Suprapubic skin (tissue), 4 donors: ENCODE data around the gene UGT1A7. TPM values are rescaled to one million over a fixed set of nuclear protein-coding genes. Genes with fewer than 3 reads are reported as not detected.

Experiments
- DNase-seq, 2 donors: peaks; one replicate each; pipeline ENCODE4 v3.0.0-alpha.2; 2019; ENCODE audit warnings: low spot score in 2 of 2
- H3K27ac ChIP-seq: fragments of 200-600 bp; sonication (generic); one replicate; pipeline ENCODE4 v1.5.1; 2019
- H3K27me3 ChIP-seq: fragments of 200-600 bp; sonication (generic); one replicate; pipeline ENCODE4 v1.5.1; 2019
- H3K36me3 ChIP-seq: fragments of 200-600 bp; sonication (generic); one replicate; pipeline ENCODE4 v1.5.1; 2019
- H3K4me1 ChIP-seq: fragments of 200-600 bp; sonication (generic); one replicate; pipeline ENCODE4 v1.5.1; 2019
- H3K4me3 ChIP-seq: fragments of 200-600 bp; sonication (generic); one replicate; pipeline ENCODE4 v1.5.1; 2019; ENCODE audit warnings: mild to moderate bottlenecking
- H3K9me3 ChIP-seq: fragments of 200-600 bp; sonication (generic); one replicate; pipeline ENCODE4 v1.5.1; 2019
- CTCF ChIP-seq, 2 donors: fragments of 200-600 bp in 1 of 2; fragments of 450-650 bp in 1 of 2; sonication (generic) in 1 of 2; IDR thresholded peaks; one replicate each; pipeline ENCODE4 v1.5.1; 2016 to 2019; ENCODE audit warnings: antibody characterized with exemption in 2 of 2, mild to moderate bottlenecking in 1 of 2, moderate library complexity in 1 of 2
- EP300 ChIP-seq: sonication (generic); formaldehyde crosslinking; IDR thresholded peaks from one replicate; pipeline ENCODE4 v1.6.1; 2017; ENCODE audit warnings: antibody characterized with exemption
- POLR2A ChIP-seq, 2 donors: fragments of 450-650 bp; IDR thresholded peaks; one replicate each; pipeline ENCODE4 v1.6.1; 2017; ENCODE audit warnings: antibody characterized with exemption in 2 of 2, mild to moderate bottlenecking in 2 of 2, moderate library complexity in 2 of 2
- POLR2AphosphoS5 ChIP-seq, 3 donors: sonication (generic); formaldehyde crosslinking; IDR thresholded peaks; one replicate each; pipeline ENCODE4 v1.6.1; 2017; ENCODE audit warnings: antibody characterized with exemption in 3 of 3
- WGBS: methylation state at CpG from one replicate; pipeline ENCODE4 v1.1.5; 2018; 5-methylcytosine and 5-hydroxymethylcytosine counted together
- total RNA-seq, 4 donors: library from RNA; depleted of rRNA; stranded (reverse); fragments of >200 nt; gene quantifications; one replicate each; pipeline ENCODE4 v1.1.0, GENCODE V29; 2016

Gene UGT1A7
- total RNA-seq, 4 donors from 2014 or later: 1.3 to 8.0 (median 2.2) TPM

DNA sequence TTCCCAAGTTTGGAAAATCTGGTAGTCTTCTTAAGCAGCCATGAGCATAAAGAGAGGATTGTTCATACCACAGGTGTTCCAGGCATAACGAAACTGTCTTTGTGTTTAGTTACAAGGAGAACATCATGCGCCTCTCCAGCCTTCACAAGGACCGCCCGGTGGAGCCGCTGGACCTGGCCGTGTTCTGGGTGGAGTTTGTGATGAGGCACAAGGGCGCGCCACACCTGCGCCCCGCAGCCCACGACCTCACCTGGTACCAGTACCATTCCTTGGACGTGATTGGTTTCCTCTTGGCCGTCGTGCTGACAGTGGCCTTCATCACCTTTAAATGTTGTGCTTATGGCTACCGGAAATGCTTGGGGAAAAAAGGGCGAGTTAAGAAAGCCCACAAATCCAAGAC, 90.5 kb downstream of the UGT1A7 start:
- Histone ChIP-seq H3K27me3 (peaks cover 3% of the 10 kb centered on the region), H3K4me1 (no peaks in the 10 kb centered on the region), H3K36me3 (no peaks in the 10 kb centered on the region), H3K9me3 (no peaks in the 10 kb centered on the region), H3K4me3 (no peak overlapping the region), H3K27ac (no peak overlapping the region)
- TF ChIP-seq CTCF (IDR thresholded peaks at IDR 0.05) (no peak), EP300 (no peak), POLR2AphosphoS5 (IDR thresholded peaks at IDR 0.05) (no peak), POLR2A (IDR thresholded peaks at IDR 0.05) (no peak)
- 94% methylated on average over 16 of the region's 16 CpGs for WGBS
- no peak for DNase-seq

DNA sequence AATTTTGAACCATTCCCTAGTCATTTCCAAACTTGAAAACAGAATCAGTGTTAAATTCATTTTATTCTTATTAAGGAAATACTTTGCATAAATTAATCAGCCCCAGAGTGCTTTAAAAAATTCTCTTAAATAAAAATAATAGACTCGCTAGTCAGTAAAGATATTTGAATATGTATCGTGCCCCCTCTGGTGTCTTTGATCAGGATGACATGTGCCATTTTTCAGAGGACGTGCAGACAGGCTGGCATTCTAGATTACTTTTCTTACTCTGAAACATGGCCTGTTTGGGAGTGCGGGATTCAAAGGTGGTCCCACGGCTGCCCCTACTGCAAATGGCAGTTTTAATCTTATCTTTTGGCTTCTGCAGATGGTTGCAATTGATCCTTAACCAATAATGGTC, 90.9 kb downstream of the UGT1A7 start:
- no peaks in the 10 kb centered on the region for H3K4me1 ChIP-seq
- WGBS: 71% methylated on average over 5 of the region's 5 CpGs
- H3K27me3 ChIP-seq: peaks cover 3% of the 10 kb centered on the region
- no peak overlapping the region for H3K27ac ChIP-seq
- H3K4me3 ChIP-seq: no peak overlapping the region
- no peak for DNase-seq
- H3K9me3 ChIP-seq: no peaks in the 10 kb centered on the region
- H3K36me3 ChIP-seq: no peaks in the 10 kb centered on the region
- TF ChIP-seq CTCF (IDR thresholded peaks at IDR 0.05) (no peak), POLR2A (IDR thresholded peaks at IDR 0.05) (no peak), POLR2AphosphoS5 (IDR thresholded peaks at IDR 0.05) (no peak), EP300 (no peak)

GRCh38 chr2:233773854-233774253, 92.2 kb downstream of the UGT1A7 start:
- no peaks in the 10 kb centered on the region for H3K36me3 ChIP-seq
- no peak overlapping the region for H3K4me3 ChIP-seq
- TF ChIP-seq POLR2AphosphoS5 (IDR thresholded peaks at IDR 0.05): no peak
- TF ChIP-seq CTCF (IDR thresholded peaks at IDR 0.05): no peak
- no peak for TF ChIP-seq POLR2A (IDR thresholded peaks at IDR 0.05)
- TF ChIP-seq EP300: no peak
- peaks cover 7% of the 10 kb centered on the region for H3K27me3 ChIP-seq
- WGBS: 93% methylated on average over 5 of the region's 5 CpGs
- H3K4me1 ChIP-seq: no peaks in the 10 kb centered on the region
- no peak for DNase-seq
- no peaks in the 10 kb centered on the region for H3K9me3 ChIP-seq
- H3K27ac ChIP-seq: no peak overlapping the region

GRCh38 chr2:233775414-233775813, 93.7 kb downstream of the UGT1A7 start:
- no peak for DNase-seq
- no peaks in the 10 kb centered on the region for H3K4me1 ChIP-seq
- TF ChIP-seq EP300: no peak
- no peak for TF ChIP-seq POLR2A (IDR thresholded peaks at IDR 0.05)
- no peak for TF ChIP-seq CTCF (IDR thresholded peaks at IDR 0.05)
- TF ChIP-seq POLR2AphosphoS5 (IDR thresholded peaks at IDR 0.05): no peak
- peaks cover 7% of the 10 kb centered on the region for H3K27me3 ChIP-seq
- no peak overlapping the region for H3K27ac ChIP-seq
- 97% methylated on average over 6 of the region's 6 CpGs for WGBS
- H3K9me3 ChIP-seq: no peaks in the 10 kb centered on the region
- no peak overlapping the region for H3K4me3 ChIP-seq
- H3K36me3 ChIP-seq: no peaks in the 10 kb centered on the region

GRCh38 chr2:233778030-233778429, 96.3 kb downstream of the UGT1A7 start, which contains the start of gene MROH2A:
TSS of gene MROH2A (plus strand) at chr2:233778330. CDS start at chr2:233779359, 1,029 bp downstream.
- H3K27me3 ChIP-seq: peaks cover 3% of the 10 kb centered on the region
- DNase-seq: no peak
- no peaks in the 10 kb centered on the region for H3K9me3 ChIP-seq
- TF ChIP-seq POLR2AphosphoS5 (IDR thresholded peaks at IDR 0.05): no peak
- no peak for TF ChIP-seq POLR2A (IDR thresholded peaks at IDR 0.05)
- no peak for TF ChIP-seq EP300
- TF ChIP-seq CTCF (IDR thresholded peaks at IDR 0.05): no peak
- 85% methylated on average over 2 of the region's 2 CpGs for WGBS
- no peak within 1 kb of the TSS for H3K4me3 ChIP-seq
- H3K4me1 ChIP-seq: no peaks in the 10 kb centered on the region
- H3K36me3 ChIP-seq: no peaks in the 10 kb centered on the region
- H3K27ac ChIP-seq: no peak within 1 kb of the TSS
